Esophagus squamous epithelium (tissue), 4 donors: Measurements from ENCODE around the gene GZMM.

Experiments
- CTCF ChIP-seq, 6 experiments: fragments of 450-650 bp in 4 of 6; fragments of 200-600 bp in 2 of 6; sonication (generic) in 2 of 6; IDR thresholded peaks; one replicate each; pipeline ENCODE4 v1.5.1; 2016 to 2019; ENCODE audit warnings: antibody characterized with exemption in 6 of 6, mild to moderate bottlenecking in 4 of 6, moderate library complexity in 4 of 6
- POLR2A ChIP-seq, 4 donors: fragments of 450-650 bp; IDR thresholded peaks; one replicate each; pipeline ENCODE4 v1.6.1; 2017; ENCODE audit warnings: antibody characterized with exemption in 4 of 4, mild to moderate bottlenecking in 4 of 4, moderate library complexity in 3 of 4

GRCh38 chr19:589693-590395, 46.0 kb downstream of the GZMM start, which contains the start of gene HCN2:
- TF ChIP-seq POLR2A (IDR thresholded peaks at IDR 0.05) (no peak), CTCF (IDR thresholded peaks at IDR 0.05) (no peak)
